ENCODE results near the gene DNMT3A. TPM values are rescaled to one million over a fixed set of nuclear protein-coding genes. Genes with fewer than 3 reads are reported as not detected.

DNMT3A gene
- total RNA-seq, 1 experiment from 2014 or later, result 215 TPM

DNA sequence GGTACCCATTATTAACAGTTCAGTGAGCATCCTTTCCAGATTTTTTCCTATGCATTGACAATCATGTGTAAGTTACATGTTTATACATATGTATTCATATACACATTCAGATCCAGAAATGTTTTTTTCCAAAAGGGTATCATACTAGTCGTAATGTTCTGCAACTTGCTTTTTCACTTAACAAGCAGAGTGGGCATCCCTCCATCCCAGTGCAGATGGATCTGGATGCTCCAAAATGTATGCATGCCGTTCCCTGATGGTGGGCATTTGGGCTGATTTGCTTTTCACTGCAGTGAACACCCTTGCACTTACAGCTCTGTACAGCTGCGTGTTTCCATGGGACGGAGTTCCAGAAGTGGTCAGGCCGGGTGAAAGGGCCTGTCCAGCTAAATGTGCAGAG, 57.0 kb downstream of the DNMT3A start:
- WGBS (ENCODE audit: extremely low coverage, insufficient read length, low lambda C conversion rate), result no CpG with 5 or more reads among the region's 5 CpGs
- peaks cover 26 to 34% of the 10 kb centered on the region in 2 experiments for H3K4me1 Mint-ChIP-seq
- H3K9ac ChIP-seq (ENCODE audit: extremely low read depth, insufficient read length, low read length), result no peak overlapping the region

More for the DNA sequence above, 57.0 kb downstream of the DNMT3A start:
- no peak overlapping the region for H3K4me2 ChIP-seq (ENCODE audit: insufficient read depth, insufficient read length, low read length)
- H3K4ac ChIP-seq (ENCODE audit: low read depth, low read length), result no peak overlapping the region
- no peaks in the 10 kb centered on the region for H3K23me2 ChIP-seq (ENCODE audit: insufficient read length, low read depth, low read length, poor library complexity, severe bottlenecking)
- Mint-ChIP-seq H3K27me3 (ENCODE audit: low read depth) (peaks cover 1% of the 10 kb centered on the region), H3K36me3 (ENCODE audit: insufficient read depth in 1 of 3, low read depth in 3 of 3) (peaks cover 0 to 8% (median 6%) of the 10 kb centered on the region in 3 experiments; a peak in 2 of 7 replicates), H3K27ac (no peak overlapping the region; a peak in 1 of 7 replicates), H3K9me3 (no peaks in the 10 kb centered on the region; a peak in 1 of 5 replicates), H3K4me3 (no peak overlapping the region)
- no peak overlapping the region for H2AK5ac ChIP-seq (ENCODE audit: insufficient read length, low read length)
- no peak overlapping the region for H4K5ac ChIP-seq (ENCODE audit: insufficient read length, low read depth, low read length)
- H3K18ac ChIP-seq (ENCODE audit: insufficient read length, low read depth, low read length), result no peak overlapping the region
- H4K8ac ChIP-seq (replicated peaks; ENCODE audit: insufficient read length, low read depth, low read length), result no peak overlapping the region
- H3K56ac ChIP-seq (ENCODE audit: insufficient read length, low read depth, low read length), result no peak overlapping the region
- no peaks in the 10 kb centered on the region for H4K20me1 ChIP-seq (ENCODE audit: control insufficient read depth, insufficient read depth, insufficient read length)
- H2BK20ac ChIP-seq (ENCODE audit: low read depth, low read length, poor library complexity, severe bottlenecking), result no peak overlapping the region
- no peaks in the 10 kb centered on the region for H3K27me3 ChIP-seq (ENCODE audit: insufficient read depth, low read length)
- no peak overlapping the region for H2BK5ac ChIP-seq (ENCODE audit: insufficient read length, low read length)
- H3K9me3 ChIP-seq (ENCODE audit: control insufficient read depth, low read depth, low read length), result no peaks in the 10 kb centered on the region
- no peak overlapping the region for H3T11ph ChIP-seq (ENCODE audit: low read length)
- H2AFZ ChIP-seq (ENCODE audit: low read length), result no peak overlapping the region
- no peak overlapping the region for H3K23ac ChIP-seq (ENCODE audit: insufficient read length, low read depth, low read length)
- H4K91ac ChIP-seq (ENCODE audit: insufficient read length, low read depth, low read length), result no peak overlapping the region
- TF ChIP-seq, protein P1, sequence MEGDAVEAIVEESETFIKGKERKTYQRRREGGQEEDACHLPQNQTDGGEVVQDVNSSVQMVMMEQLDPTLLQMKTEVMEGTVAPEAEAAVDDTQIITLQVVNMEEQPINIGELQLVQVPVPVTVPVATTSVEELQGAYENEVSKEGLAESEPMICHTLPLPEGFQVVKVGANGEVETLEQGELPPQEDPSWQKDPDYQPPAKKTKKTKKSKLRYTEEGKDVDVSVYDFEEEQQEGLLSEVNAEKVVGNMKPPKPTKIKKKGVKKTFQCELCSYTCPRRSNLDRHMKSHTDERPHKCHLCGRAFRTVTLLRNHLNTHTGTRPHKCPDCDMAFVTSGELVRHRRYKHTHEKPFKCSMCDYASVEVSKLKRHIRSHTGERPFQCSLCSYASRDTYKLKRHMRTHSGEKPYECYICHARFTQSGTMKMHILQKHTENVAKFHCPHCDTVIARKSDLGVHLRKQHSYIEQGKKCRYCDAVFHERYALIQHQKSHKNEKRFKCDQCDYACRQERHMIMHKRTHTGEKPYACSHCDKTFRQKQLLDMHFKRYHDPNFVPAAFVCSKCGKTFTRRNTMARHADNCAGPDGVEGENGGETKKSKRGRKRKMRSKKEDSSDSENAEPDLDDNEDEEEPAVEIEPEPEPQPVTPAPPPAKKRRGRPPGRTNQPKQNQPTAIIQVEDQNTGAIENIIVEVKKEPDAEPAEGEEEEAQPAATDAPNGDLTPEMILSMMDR (conservative IDR thresholded peaks at IDR 0.05), result no peak
- no peaks in the 10 kb centered on the region for H3K79me1 ChIP-seq (ENCODE audit: insufficient read depth, low read depth, low read length, poor library complexity, severe bottlenecking)
- DNase-seq, result no peak
- no peak overlapping the region for H2BK120ac ChIP-seq (ENCODE audit: low read depth, low read length, poor library complexity, severe bottlenecking)
- H3K14ac ChIP-seq (ENCODE audit: insufficient read depth, low read length), result no peak overlapping the region
- H3K27ac ChIP-seq (ENCODE audit: insufficient read length, low read depth, low read length), result no peak overlapping the region
- H2BK15ac ChIP-seq (ENCODE audit: low read depth, low read length), result no peak overlapping the region
- H2BK12ac ChIP-seq (ENCODE audit: insufficient read length, low read depth, low read length), result no peak overlapping the region
- peaks cover 7% of the 10 kb centered on the region; the same call in 1 of the 2 replicates for H3K4me1 ChIP-seq (ENCODE audit: insufficient read depth, low read length)
- H3K79me2 ChIP-seq (ENCODE audit: insufficient read depth, low read length), result no peaks in the 10 kb centered on the region

Data from H9 (cell line).